ENCODE measurements around the gene HPS4.
"Not testable (repeated sequence)": the region's sequence is repeated elsewhere in the genome, so short reads cannot be mapped to it uniquely, and the experiment has no call there.

Gene HPS4

GRCh38 chr22:26408562-26409220, 74.9 kb downstream of the HPS4 start:
- DNase-seq, result not testable (repeated sequence)

GRCh38 chr22:26406118-26406517, 77.5 kb downstream of the HPS4 start:
- DNase-seq, result peak; percentile 35

GRCh38 chr22:26404851-26405421, 78.6 kb downstream of the HPS4 start:
- no peak for DNase-seq

GRCh38 chr22:26401726-26402125, 81.9 kb downstream of the HPS4 start:
- DNase-seq, result no peak
